Astrocyte (in vitro differentiated cells and primary cell): ENCODE measurements around the gene LANCL1.

Experiments
- CTCF ChIP-seq: IDR thresholded peaks from 2 replicates; pipeline ENCODE4 v1.5.1; 2011; ENCODE audit warnings: low read depth, mild to moderate bottlenecking, inconsistent platforms, low read length, moderate library complexity; ENCODE audit not compliant: insufficient read depth
- EZH2 ChIP-seq: IDR thresholded peaks from 2 replicates; pipeline ENCODE4 v1.6.1; 2012; ENCODE audit warnings: mild to moderate bottlenecking, low read length, inconsistent platforms; ENCODE audit not compliant: insufficient read depth

- TF ChIP-seq CTCF (no peak), EZH2 (no peak)
Observed at GRCh38 chr2:210478661-210479060, 2.1 kb upstream of the LANCL1 start.
